Measurements from ENCODE around the gene GCN1.
"Not testable (repeated sequence)": the region's sequence is repeated elsewhere in the genome, so short reads cannot be mapped to it uniquely, and the experiment has no call there.

GCN1 gene

DNA sequence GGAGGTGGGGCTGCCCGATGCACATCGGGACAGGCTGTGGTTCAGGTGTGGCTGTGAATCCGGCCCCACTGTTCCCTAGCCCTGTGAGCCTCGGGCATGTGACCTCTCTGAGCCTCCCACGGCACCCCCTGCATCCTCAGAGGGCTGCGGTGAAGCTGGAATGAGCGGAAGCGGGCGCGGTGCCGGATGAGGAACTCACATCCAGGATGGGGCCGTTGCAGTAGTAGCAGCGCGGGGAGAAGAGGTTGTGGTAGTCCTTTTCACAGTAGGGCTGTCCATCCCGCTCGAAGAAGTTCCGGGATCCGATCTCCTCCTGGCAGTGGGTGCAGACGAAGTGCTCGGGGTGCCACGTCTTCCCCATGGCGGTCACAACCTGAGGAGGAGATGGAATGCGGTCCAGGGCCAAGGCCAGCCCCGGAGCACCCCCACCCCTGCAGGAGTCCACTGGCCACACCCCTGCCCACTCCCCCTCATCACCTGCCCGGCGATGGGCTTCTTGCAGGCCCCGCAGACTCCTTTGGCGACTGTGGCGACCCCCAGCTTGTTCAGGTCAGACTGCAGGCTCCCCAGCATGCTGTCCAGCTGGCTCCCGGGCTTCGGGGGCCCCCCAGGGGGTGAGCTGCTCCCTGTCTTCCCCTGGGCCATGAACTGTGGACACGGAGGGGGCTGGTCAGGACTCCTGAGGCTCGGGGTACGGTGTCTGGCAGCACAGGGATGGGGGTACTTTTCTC lies 20.3 kb upstream of the GCN1 start:
- no peak for DNase-seq

- no peak for DNase-seq
Observed at GRCh38 chr12:120213758-120214157, 19.2 kb upstream of the GCN1 start.

GRCh38 chr12:120213182-120213581 lies 18.7 kb upstream of the GCN1 start:
- not testable (repeated sequence) for DNase-seq

- DNase-seq, result no peak
Observed at GRCh38 chr12:120212301-120212700, 17.8 kb upstream of the GCN1 start.

- DNase-seq, result no peak
Observed at GRCh38 chr12:120211904-120212283, 17.4 kb upstream of the GCN1 start.

DNA sequence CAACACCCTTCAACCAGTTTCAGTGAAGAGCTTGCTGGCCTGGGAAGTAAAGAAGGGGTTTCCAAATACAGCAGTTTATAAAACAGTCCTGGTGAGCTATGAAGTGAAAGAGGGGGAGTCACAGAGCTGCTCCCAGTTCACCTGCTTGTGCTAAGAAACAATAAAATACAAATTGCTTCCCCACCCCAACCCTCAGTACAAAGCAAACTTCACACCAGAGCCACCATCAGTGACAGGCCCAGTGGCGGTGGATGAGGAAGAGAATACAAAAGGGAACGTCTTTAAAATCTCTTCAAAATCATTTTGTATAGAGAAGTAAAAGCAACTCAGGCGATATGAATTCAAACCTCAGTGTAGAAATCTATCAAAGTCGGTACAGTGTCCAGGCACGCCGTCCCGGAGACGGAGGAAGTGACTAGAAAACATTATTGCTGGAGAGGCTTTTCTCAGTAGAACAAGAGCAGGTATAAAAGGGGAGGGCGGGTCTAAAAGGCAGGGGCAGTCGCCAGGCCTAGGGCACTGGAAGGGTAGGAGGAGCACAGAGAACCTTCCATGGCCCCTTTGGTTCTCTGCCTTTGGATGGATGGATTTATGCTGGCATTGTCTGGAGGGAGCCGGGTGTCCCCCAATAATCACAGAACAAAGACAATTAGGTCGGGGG lies 16.9 kb upstream of the GCN1 start:
- DNase-seq, result no peak

DNA sequence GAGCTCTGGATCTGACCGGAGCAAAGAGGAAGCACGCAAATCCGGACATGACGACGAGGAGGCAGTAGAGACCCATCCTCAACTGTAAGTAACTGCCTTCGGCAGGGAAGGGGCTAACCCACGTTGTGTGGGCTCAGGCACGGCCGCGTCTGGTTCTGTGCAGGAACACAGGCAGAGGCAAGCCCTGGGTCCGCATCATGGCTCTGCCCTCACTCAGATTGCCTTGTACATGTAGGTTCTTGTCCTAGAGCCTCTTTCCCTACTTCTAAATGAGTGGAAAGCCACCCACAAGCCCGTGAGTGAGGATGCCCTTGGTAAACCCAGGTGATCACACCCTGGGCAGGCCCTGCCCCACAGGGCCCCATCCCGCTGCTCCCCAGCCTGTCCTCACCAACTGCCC lies 15.3 kb upstream of the GCN1 start:
- no peak for DNase-seq

DNA sequence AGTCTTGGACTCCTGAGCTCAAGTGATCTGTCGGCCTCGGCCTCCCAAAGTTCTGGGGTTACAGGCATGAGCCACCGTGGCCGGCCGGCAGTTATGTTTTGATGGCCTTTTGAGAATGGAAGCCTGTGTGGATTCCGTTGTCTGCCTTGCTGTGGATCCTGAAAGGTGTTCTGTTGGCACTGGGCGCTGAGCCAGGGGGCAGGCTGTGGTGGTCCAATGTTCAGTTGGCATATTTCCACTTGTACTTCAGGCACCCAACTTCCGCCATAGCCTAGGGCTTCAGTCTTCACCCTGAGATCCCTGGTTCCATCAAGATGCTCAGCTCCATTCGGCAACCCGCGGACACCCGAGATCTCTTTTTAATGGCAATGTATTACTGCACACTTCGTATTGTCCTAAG lies 12.7 kb upstream of the GCN1 start:
- no peak for DNase-seq

DNA sequence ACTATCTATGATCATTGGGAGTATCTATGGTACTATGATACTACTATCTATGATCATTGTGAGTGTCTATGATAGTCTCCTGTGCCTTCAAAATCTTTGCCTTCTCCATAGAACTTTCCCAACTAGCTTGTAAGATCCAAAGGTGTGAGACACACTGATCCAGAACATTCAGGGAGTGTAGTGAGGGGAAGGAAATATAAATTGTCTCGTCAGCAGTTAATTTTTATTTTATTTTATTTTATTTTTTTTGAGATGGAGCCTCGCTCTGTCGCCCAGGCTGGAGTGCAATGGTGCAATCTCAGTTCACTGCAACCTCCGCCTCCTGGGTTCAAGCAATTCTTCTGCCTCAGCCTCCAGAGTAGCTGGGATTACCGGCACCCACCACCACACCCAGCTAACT lies 12.3 kb upstream of the GCN1 start:
- DNase-seq, result not testable (repeated sequence)

- no peak for DNase-seq
Observed at GRCh38 chr12:120206228-120206627, 11.7 kb upstream of the GCN1 start.

GRCh38 chr12:120204171-120204570 lies 9.7 kb upstream of the GCN1 start:
- no peak for DNase-seq

DNA sequence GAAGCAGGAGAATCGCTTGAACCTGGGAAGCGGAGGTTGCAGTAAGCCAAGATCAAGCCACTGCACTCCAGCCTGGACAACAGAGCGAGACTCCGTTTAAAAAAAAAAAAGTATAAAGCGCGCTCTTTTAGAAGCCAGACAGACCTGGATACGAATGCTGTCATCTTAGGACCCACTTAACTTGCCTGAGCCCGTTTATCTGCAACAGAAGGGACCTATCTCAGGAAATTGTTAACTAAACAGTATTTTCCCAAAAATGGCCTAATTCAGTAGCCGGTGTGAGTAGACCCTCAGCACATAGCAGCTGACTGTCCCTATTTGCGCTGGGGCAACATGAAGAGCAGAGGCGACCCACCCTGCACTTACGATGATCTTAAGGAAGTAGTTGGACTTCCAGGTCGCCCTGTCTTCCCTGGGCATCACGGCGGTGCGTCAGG lies 5.9 kb upstream of the GCN1 start:
- DNase-seq, result no peak

- DNase-seq, result no peak
Observed at GRCh38 chr12:120199595-120200306, 5.2 kb upstream of the GCN1 start.

DNA sequence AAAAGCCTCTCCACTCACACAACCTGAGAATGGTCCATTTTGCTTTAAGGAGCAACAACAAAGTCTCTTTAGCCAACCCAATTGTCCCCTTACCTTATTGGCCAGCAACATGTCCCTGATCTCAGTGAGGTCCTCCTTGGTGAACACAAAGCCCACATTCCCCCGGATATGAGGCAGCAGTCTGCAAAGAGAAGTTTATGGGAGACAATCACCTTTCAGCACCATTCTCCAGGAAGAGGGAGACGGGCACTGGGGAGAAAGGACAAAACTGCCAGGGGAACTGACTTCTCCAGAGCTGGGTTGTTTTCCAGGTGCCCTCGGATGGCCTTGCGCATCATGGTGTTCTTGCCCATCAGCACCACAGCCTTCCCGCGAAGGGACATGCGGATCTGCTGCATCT lies 4.5 kb upstream of the GCN1 start:
- no peak for DNase-seq

DNA sequence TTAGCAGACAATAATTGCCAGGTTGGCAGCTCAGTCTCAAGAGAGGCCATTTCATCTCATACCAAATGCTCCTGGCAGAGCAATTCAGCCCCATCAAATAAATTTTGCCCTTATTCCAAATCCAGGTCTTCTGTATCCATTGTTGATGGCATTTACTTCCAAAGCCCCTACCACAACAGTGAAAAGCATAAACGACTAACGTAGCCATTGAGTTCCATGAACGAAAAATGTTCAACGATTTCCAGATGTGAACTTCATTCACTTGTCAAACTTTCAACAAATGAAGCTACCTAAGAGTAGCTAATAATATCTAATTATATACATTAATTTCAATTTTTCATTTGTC lies 3.0 kb upstream of the GCN1 start:
- no peak for DNase-seq

- DNase-seq, result not testable (repeated sequence)
Observed at GRCh38 chr12:120196817-120197541, 2.5 kb upstream of the GCN1 start.

DNA sequence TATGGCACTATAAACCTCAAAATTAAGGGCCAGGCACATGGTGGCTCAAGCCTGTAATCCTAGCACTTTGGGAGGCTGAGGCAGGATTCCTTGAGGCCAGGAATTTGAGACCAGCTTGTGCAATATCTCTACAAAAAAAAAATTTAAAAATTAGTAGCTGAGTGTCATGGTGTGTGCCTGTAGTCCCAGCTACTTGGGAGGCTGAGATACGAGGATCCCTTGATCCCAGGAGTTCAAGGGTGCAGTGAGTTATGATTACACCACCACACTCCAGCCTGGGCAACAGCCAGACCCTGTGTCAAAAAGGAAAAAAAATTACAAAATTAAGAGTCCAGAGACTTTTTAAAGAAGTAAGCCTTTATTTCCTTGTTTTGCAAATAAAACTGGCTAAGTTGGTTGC lies 1.8 kb upstream of the GCN1 start:
- no peak for DNase-seq

GRCh38 chr12:120194226-120194533 lies 335 bp downstream of the GCN1 start:
- DNase-seq, result no peak

DNA sequence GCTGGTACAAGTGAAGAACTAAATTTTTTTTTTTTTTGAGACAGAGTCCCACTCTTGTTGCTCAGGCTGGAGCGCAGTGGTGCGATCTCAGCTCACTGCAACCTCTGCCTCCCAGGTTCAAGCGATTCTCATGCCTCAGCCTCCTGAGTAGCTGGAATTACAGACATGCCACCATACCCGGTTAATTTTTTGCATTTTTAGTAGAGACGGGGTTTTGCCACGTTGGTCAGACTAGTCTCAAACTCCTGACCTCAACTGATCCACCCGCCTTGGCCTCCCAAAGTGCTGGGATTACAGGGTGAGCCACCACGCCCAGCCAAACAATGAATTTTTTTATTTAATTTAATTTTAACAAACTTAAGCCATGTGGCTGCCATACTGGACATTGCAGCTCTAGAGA lies 1.2 kb downstream of the GCN1 start:
- DNase-seq, result not testable (repeated sequence)

GRCh38 chr12:120190985-120191480 lies 3.5 kb downstream of the GCN1 start:
- no peak for DNase-seq

DNA sequence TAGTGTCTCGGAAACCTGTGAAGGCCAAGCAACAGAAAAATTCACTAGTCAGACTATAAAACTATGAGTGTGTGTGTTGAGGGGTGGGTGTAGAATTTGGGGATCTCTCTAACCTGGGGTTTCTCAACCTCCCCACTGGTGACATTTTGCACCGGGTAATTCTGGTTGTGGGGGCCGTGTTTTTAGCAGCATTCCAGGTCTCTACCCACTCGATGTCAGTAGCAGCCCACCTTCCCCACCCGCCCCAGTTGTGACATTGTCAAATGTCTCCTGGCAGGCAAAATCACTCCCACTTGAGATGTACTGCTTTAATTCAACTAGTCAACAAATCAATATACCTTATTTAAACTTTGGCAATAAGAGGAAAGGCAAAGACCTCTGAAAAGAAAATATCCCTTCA lies 4.1 kb downstream of the GCN1 start:
- no peak for DNase-seq

DNA sequence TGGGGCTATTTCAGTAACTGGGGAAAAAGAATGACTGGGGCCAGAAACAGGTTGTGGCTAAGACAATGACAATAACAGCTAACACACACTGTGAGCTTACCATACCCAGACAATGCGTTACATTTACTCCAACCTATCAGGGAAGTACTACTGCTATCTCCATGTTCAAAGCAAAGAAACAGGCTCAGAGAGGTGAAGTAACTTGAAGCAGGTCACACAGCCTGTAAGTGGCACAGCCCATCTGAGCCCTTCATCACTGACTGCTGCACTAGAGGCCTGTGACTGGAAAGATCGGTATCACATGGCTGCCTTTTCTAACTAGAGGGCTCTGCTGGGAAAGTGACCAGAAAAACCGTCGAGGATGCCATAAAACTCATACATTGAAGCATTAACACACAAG lies 7.9 kb downstream of the GCN1 start:
- no peak for DNase-seq

- DNase-seq, result no peak
Observed at GRCh38 chr12:120183211-120183631, 11.3 kb downstream of the GCN1 start.
